ENCODE data around the gene FAM110A.
"Not testable (repeated sequence)": the region's sequence is repeated elsewhere in the genome, so short reads cannot be mapped to it uniquely, and the experiment has no call there.

The FAM110A gene

GRCh38 chr20:822651-823573 is 10.6 kb upstream of the FAM110A start:
- no CpG with 5 or more reads among the region's 12 CpGs for WGBS (ENCODE audit: insufficient coverage, insufficient read length)
- no peak overlapping the region for H3K27ac ChIP-seq (ENCODE audit: low read length)
- H3K9me3 ChIP-seq (ENCODE audit: control insufficient read depth, insufficient read depth, low read length), result no peaks in the 10 kb centered on the region
- peaks cover 3% of the 10 kb centered on the region; the same call in 1 of the 2 replicates for H3K4me1 ChIP-seq (ENCODE audit: control insufficient read depth, insufficient read depth, low read length)
- H3K36me3 ChIP-seq (ENCODE audit: control insufficient read depth, insufficient read depth, low read length), result no peaks in the 10 kb centered on the region
- H3K27me3 ChIP-seq (ENCODE audit: control insufficient read depth, insufficient read depth, low read length), result no peaks in the 10 kb centered on the region
- no peak overlapping the region for H3K4me3 ChIP-seq (ENCODE audit: low read length)
- DNase-seq (ENCODE audit: low read depth, low spot score), result no peak

- no peaks in the 10 kb centered on the region for H3K36me3 ChIP-seq (ENCODE audit: control insufficient read depth, insufficient read depth, low read length)
- H3K27me3 ChIP-seq (ENCODE audit: control insufficient read depth, insufficient read depth, low read length), result no peaks in the 10 kb centered on the region
- H3K9me3 ChIP-seq (ENCODE audit: control insufficient read depth, insufficient read depth, low read length), result no peaks in the 10 kb centered on the region
- H3K27ac ChIP-seq (ENCODE audit: low read length), result no peak overlapping the region
- H3K4me1 ChIP-seq (ENCODE audit: control insufficient read depth, insufficient read depth, low read length), result peaks cover 3% of the 10 kb centered on the region; the same call in 1 of the 2 replicates
- no peak overlapping the region for H3K4me3 ChIP-seq (ENCODE audit: low read length)
- no peak for DNase-seq (ENCODE audit: low read depth, low spot score)
- WGBS (ENCODE audit: insufficient coverage, insufficient read length), result no CpG with 5 or more reads among the region's 4 CpGs
Observed at GRCh38 chr20:823574-823902, 10.0 kb upstream of the FAM110A start.

- H3K27ac ChIP-seq (ENCODE audit: low read length), result no peak overlapping the region
- H3K36me3 ChIP-seq (ENCODE audit: control insufficient read depth, insufficient read depth, low read length), result no peaks in the 10 kb centered on the region
- no peak overlapping the region for H3K4me3 ChIP-seq (ENCODE audit: low read length)
- no peaks in the 10 kb centered on the region for H3K27me3 ChIP-seq (ENCODE audit: control insufficient read depth, insufficient read depth, low read length)
- WGBS (ENCODE audit: insufficient coverage, insufficient read length), result no CpG with 5 or more reads among the region's 4 CpGs
- H3K9me3 ChIP-seq (ENCODE audit: control insufficient read depth, insufficient read depth, low read length), result no peaks in the 10 kb centered on the region
- peaks cover 3% of the 10 kb centered on the region; the same call in 1 of the 2 replicates for H3K4me1 ChIP-seq (ENCODE audit: control insufficient read depth, insufficient read depth, low read length)
- DNase-seq (ENCODE audit: low read depth, low spot score), result no peak
Observed at GRCh38 chr20:824490-824889, 9.0 kb upstream of the FAM110A start.

- no peaks in the 10 kb centered on the region for H3K27me3 ChIP-seq (ENCODE audit: control insufficient read depth, insufficient read depth, low read length)
- no CpG with 5 or more reads among the region's 4 CpGs for WGBS (ENCODE audit: insufficient coverage, insufficient read length)
- H3K36me3 ChIP-seq (ENCODE audit: control insufficient read depth, insufficient read depth, low read length), result no peaks in the 10 kb centered on the region
- no peaks in the 10 kb centered on the region for H3K9me3 ChIP-seq (ENCODE audit: control insufficient read depth, insufficient read depth, low read length)
- H3K27ac ChIP-seq (ENCODE audit: low read length), result no peak overlapping the region
- DNase-seq (ENCODE audit: low read depth, low spot score), result no peak
- peaks cover 3% of the 10 kb centered on the region; the same call in 1 of the 2 replicates for H3K4me1 ChIP-seq (ENCODE audit: control insufficient read depth, insufficient read depth, low read length)
- H3K4me3 ChIP-seq (ENCODE audit: low read length), result no peak overlapping the region
Observed at GRCh38 chr20:824916-825315, 8.6 kb upstream of the FAM110A start.

- no peaks in the 10 kb centered on the region for H3K36me3 ChIP-seq (ENCODE audit: control insufficient read depth, insufficient read depth, low read length)
- H3K27me3 ChIP-seq (ENCODE audit: control insufficient read depth, insufficient read depth, low read length), result no peaks in the 10 kb centered on the region
- no peaks in the 10 kb centered on the region for H3K9me3 ChIP-seq (ENCODE audit: control insufficient read depth, insufficient read depth, low read length)
- H3K4me1 ChIP-seq (ENCODE audit: control insufficient read depth, insufficient read depth, low read length), result peaks cover 3% of the 10 kb centered on the region; the same call in 1 of the 2 replicates
- no CpG with 5 or more reads among the region's 9 CpGs for WGBS (ENCODE audit: insufficient coverage, insufficient read length)
- no peak overlapping the region for H3K4me3 ChIP-seq (ENCODE audit: low read length)
- no peak for DNase-seq (ENCODE audit: low read depth, low spot score)
- no peak overlapping the region for H3K27ac ChIP-seq (ENCODE audit: low read length)
Observed at GRCh38 chr20:825710-826421, 7.6 kb upstream of the FAM110A start.

- no peak for DNase-seq (ENCODE audit: low read depth, low spot score)
- Histone ChIP-seq H3K27ac (ENCODE audit: low read length) (no peak overlapping the region), H3K4me3 (ENCODE audit: low read length) (no peak overlapping the region), H3K27me3 (ENCODE audit: control insufficient read depth, insufficient read depth, low read length) (no peaks in the 10 kb centered on the region), H3K36me3 (ENCODE audit: control insufficient read depth, insufficient read depth, low read length) (no peaks in the 10 kb centered on the region), H3K4me1 (ENCODE audit: control insufficient read depth, insufficient read depth, low read length) (peaks cover 3% of the 10 kb centered on the region; the same call in 1 of the 2 replicates), H3K9me3 (ENCODE audit: control insufficient read depth, insufficient read depth, low read length) (no peaks in the 10 kb centered on the region)
- no CpG with 5 or more reads among the region's 7 CpGs for WGBS (ENCODE audit: insufficient coverage, insufficient read length)
Observed at GRCh38 chr20:826695-827323, 6.7 kb upstream of the FAM110A start.

- WGBS (ENCODE audit: insufficient coverage, insufficient read length), result no CpG with 5 or more reads among the region's 8 CpGs
- DNase-seq (ENCODE audit: low read depth, low spot score); H3K9me3 ChIP-seq (ENCODE audit: control insufficient read depth, insufficient read depth, low read length): not testable (repeated sequence)
Observed at GRCh38 chr20:827981-828380, 5.5 kb upstream of the FAM110A start.

GRCh38 chr20:828987-829386 is 4.5 kb upstream of the FAM110A start:
- no peaks in the 10 kb centered on the region for H3K36me3 ChIP-seq (ENCODE audit: control insufficient read depth, insufficient read depth, low read length)
- no peaks in the 10 kb centered on the region for H3K9me3 ChIP-seq (ENCODE audit: control insufficient read depth, insufficient read depth, low read length)
- no peak overlapping the region for H3K4me3 ChIP-seq (ENCODE audit: low read length)
- no peaks in the 10 kb centered on the region for H3K27me3 ChIP-seq (ENCODE audit: control insufficient read depth, insufficient read depth, low read length)
- H3K4me1 ChIP-seq (ENCODE audit: control insufficient read depth, insufficient read depth, low read length), result no peaks in the 10 kb centered on the region
- no CpG with 5 or more reads among the region's 6 CpGs for WGBS (ENCODE audit: insufficient coverage, insufficient read length)
- no peak overlapping the region for H3K27ac ChIP-seq (ENCODE audit: low read length)
- DNase-seq (ENCODE audit: low read depth, low spot score), result no peak

More at GRCh38 chr20:827981-828380, 5.5 kb upstream of the FAM110A start:
- not testable (repeated sequence) for H3K4me3 ChIP-seq (ENCODE audit: low read length); H3K4me1 ChIP-seq (ENCODE audit: control insufficient read depth, insufficient read depth, low read length); H3K27ac ChIP-seq (ENCODE audit: low read length); H3K27me3 ChIP-seq (ENCODE audit: control insufficient read depth, insufficient read depth, low read length); H3K36me3 ChIP-seq (ENCODE audit: control insufficient read depth, insufficient read depth, low read length)

- Histone ChIP-seq H3K27me3 (ENCODE audit: control insufficient read depth, insufficient read depth, low read length) (no peaks in the 10 kb centered on the region; the same call in 1 of the 2 replicates), H3K4me3 (ENCODE audit: low read length) (no peak overlapping the region), H3K27ac (ENCODE audit: low read length) (no peak overlapping the region), H3K4me1 (ENCODE audit: control insufficient read depth, insufficient read depth, low read length) (no peaks in the 10 kb centered on the region), H3K36me3 (ENCODE audit: control insufficient read depth, insufficient read depth, low read length) (no peaks in the 10 kb centered on the region), H3K9me3 (ENCODE audit: control insufficient read depth, insufficient read depth, low read length) (no peaks in the 10 kb centered on the region)
- no peak for DNase-seq (ENCODE audit: low read depth, low spot score)
- no CpG with 5 or more reads among the region's 2 CpGs for WGBS (ENCODE audit: insufficient coverage, insufficient read length)
Observed at GRCh38 chr20:829551-829950, 4.0 kb upstream of the FAM110A start.

GRCh38 chr20:830011-830521 is 3.4 kb upstream of the FAM110A start:
- no CpG with 5 or more reads among the region's 8 CpGs for WGBS (ENCODE audit: insufficient coverage, insufficient read length)

More at GRCh38 chr20:830011-830521, 3.4 kb upstream of the FAM110A start:
- H3K4me3 ChIP-seq (ENCODE audit: low read length), result no peak overlapping the region
- H3K27me3 ChIP-seq (ENCODE audit: control insufficient read depth, insufficient read depth, low read length), result no peaks in the 10 kb centered on the region; the same call in 1 of the 2 replicates
- H3K4me1 ChIP-seq (ENCODE audit: control insufficient read depth, insufficient read depth, low read length), result no peaks in the 10 kb centered on the region
- H3K9me3 ChIP-seq (ENCODE audit: control insufficient read depth, insufficient read depth, low read length), result no peaks in the 10 kb centered on the region
- no peak overlapping the region for H3K27ac ChIP-seq (ENCODE audit: low read length)
- DNase-seq (ENCODE audit: low read depth, low spot score), result no peak
- no peaks in the 10 kb centered on the region for H3K36me3 ChIP-seq (ENCODE audit: control insufficient read depth, insufficient read depth, low read length)

Data from iPS DF 6.9 (cell line).